ENCODE data around the gene CHD5. TPM values are rescaled to one million over a fixed set of nuclear protein-coding genes. Genes with fewer than 3 reads are reported as not detected.

The CHD5 gene
- total and polyA plus RNA-seq, 2 of the 13 experiments (the other 11 are each of a cell fraction or from before 2014, with no cell fraction given), result 0.02 to 0.21 TPM

- TF ChIP-seq ZNF318 (CRISPR knock-in tag; IDR thresholded peaks at IDR 0.05) (peak; percentile 77; the same call in 1 of the 2 replicates), PBX2 (CRISPR knock-in tag; IDR thresholded peaks at IDR 0.05) (no peak), HCFC1 (IDR thresholded peaks at IDR 0.05; ENCODE audit: low read depth, low read length) (peak; percentile 57; the same call in 1 of the 2 replicates), RXRA (CRISPR knock-in tag; IDR thresholded peaks at IDR 0.05) (peak; percentile 85), MTF1 (CRISPR knock-in tag; IDR thresholded peaks at IDR 0.05) (peak; percentile 46; the same call in 1 of the 2 replicates), ZNF3 (CRISPR knock-in tag; IDR thresholded peaks at IDR 0.05) (no peak), HNRNPK (IDR thresholded peaks at IDR 0.05; ENCODE audit: low read depth, low read length, poor library complexity, severe bottlenecking) (no peak), SP4 (CRISPR knock-in tag; IDR thresholded peaks at IDR 0.05) (peak; percentile 99), ZEB1 (IDR thresholded peaks at IDR 0.05; ENCODE audit: insufficient replicate concordance, low read depth) (no peak), ZHX2 (IDR thresholded peaks at IDR 0.05; ENCODE audit: low read depth) (peak; percentile 72), ZHX2 (CRISPR knock-in tag; IDR thresholded peaks at IDR 0.05; ENCODE audit: borderline replicate concordance) (peak; percentile 92), ZBTB14 (CRISPR knock-in tag; IDR thresholded peaks at IDR 0.05) (no peak)
Observed at GRCh38 chr1:6199298-6200187, 19.4 kb upstream of the CHD5 start, which contains the start of gene RPL22 (continued).

Measured in HepG2 (cell line).